AG20443 (cell line): ENCODE measurements around the gene SPTBN2.
"Not testable (repeated sequence)": the region's sequence is repeated elsewhere in the genome, so short reads cannot be mapped to it uniquely, and the experiment has no call there.

Experiments
- DNase-seq: peaks from one replicate; pipeline ENCODE4 v3.0.0; 2012; ENCODE audit warnings: low spot score, mixed read lengths

The SPTBN2 gene

DNA sequence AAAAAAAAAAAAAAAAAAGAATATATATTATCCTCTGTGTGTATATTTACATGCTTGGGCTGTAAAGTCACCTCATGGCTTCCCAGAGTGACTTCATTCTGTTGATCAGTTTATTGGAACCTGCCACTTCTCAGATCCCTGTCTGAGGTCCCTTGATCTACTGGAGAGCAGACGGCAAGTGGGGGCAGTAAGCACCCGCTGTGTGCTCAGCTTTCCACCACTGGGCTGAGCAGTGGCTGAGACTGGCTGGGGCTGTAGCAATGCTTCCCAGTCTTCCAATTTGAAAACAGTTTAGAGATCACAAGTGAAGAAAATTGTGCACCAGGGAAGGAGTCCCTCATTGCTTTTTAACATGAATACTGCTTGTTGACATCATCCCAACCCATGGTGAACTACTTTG, 44.4 kb downstream of the SPTBN2 start:
- no peak for DNase-seq

- no peak for DNase-seq
These were observed 45.1 kb downstream of the SPTBN2 start for GRCh38 chr11:66683877-66684276.

DNA sequence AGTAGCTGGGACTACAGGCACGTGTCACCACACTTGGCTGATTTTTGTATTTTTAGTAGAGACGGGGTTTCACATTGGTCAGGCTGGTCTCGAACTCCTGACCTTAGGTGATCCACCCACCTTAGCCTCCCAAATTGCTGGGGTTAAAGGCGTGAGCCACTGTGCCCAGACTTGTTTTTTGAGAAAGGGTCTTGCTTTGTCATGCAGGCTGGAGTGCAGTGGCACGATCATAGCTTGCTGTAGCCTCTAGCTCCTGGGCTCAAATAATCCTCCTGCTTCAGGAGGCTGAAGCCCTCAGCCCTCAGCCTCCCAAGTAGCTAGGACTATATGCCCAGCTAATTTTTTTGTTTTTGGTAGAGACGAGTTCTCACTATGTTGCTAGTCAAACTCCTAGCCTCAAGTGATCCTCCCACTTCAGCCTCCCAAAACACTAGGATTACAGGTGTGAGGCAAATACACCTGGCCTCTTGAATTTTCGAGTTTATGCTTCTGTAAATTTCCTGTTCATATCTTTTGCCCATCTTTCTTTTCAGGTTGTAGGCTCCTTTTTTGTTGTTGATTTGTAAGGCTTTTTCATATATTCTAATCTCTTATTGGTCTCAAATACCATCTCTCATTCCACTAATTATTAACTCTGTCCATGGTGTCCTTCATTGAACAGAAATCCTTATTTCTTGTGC, 47.9 kb downstream of the SPTBN2 start:
- no peak for DNase-seq

DNA sequence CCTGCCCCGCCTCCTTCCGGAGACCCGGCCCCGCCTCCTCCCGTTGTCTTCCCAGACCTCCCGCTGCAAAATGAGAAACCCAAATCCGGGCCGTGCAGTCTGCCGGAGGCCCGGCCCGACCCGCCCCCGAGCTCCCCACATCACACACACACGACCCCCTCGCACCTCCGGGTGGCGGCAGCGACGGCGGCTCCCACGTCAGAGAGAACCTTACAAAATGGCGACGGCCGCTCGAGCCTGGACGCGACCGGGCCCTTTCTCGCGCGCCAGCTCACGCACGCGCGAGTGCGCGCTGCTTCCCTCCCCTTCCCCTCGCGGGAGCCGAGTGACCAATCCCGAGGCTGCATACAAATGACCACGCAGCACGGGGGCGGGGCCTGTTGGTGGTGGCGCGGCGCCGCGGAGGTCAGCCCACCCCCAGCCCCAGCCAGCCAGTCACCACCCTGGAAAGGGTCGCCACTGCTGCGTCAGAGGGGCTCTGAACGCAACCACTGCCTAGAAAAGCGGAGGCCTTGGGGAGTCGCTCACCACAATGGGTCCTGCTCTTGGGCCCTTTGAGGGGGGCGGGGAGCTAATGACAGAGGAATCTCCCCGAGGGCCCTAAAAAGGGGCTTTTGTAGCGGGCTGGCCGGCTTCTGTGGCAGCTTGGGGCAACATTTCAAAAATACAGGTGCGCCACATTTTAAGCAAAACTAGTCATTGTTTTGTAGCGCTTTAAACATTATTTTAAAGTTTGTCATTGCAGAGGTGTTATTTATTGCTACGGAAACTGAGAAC, 51.2 kb downstream of the SPTBN2 start, which contains the start of gene RBM4B:
RBM4B (minus strand) TSS at position 289 of the 777 bp plus-strand sequence. CDS start 808 bp downstream, outside the sequence.
- peak; percentile 99 for DNase-seq

DNA sequence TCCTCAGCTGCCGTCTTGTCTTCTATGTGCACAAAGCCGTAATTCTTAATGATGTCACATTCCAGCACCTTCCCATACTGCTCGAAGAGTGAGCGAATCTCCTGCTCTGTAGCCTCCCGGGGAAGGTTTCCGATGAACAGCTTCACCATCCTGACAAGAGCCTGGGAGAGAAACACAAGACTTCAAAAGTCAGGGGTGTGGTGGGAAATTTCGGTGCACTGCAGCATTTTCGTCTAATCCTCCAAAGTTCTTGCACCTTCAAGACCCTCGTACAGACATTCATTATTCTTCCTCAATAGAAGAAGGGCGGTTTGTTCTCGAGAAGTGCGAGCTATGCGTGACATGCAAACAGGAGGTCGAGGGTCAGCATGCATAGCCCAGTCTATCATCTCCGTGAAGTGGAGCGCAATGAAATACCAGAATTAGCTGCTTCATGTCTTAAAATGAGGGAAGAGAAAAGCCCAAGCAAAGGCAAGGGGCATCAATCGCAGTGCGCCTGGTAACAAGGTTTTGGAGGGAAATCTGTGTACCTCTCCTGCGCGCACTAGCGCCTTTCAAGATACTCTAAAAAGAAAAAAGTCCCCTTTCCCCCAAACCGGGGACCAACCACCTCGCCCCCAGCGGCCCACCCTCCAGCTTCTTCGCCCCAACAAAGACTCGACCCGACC, 52.0 kb downstream of the SPTBN2 start:
- DNase-seq, result no peak

- DNase-seq, result no peak
These were observed 52.6 kb downstream of the SPTBN2 start for GRCh38 chr11:66676282-66676919.

GRCh38 chr11:66674964-66675602, 53.9 kb downstream of the SPTBN2 start:
- DNase-seq, result no peak

DNA sequence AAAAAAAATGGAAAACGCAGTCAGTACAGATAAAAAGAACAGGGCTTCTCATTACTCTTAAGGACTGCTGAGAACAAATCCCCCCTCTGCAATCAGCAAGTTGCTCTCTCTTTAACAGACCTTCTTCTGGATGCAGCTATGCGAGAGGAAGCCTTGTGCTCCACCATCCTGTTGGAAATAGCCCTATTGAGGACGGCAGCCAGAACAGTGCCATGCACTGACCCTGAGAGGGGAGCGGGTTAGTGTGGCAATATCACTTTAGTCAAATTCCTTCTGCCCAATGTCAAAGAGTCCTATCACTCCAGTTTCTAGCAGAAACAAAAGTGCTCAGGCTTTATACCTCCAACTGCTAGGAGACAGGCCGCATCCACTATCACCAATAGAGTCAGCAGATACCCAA, 58.2 kb downstream of the SPTBN2 start:
- no peak for DNase-seq

GRCh38 chr11:66665369-66665768, 63.6 kb downstream of the SPTBN2 start:
- no peak for DNase-seq

GRCh38 chr11:66663741-66664296, 65.2 kb downstream of the SPTBN2 start:
- DNase-seq, result no peak

- DNase-seq, result no peak
These were observed 69.3 kb downstream of the SPTBN2 start for GRCh38 chr11:66659763-66660162.

DNA sequence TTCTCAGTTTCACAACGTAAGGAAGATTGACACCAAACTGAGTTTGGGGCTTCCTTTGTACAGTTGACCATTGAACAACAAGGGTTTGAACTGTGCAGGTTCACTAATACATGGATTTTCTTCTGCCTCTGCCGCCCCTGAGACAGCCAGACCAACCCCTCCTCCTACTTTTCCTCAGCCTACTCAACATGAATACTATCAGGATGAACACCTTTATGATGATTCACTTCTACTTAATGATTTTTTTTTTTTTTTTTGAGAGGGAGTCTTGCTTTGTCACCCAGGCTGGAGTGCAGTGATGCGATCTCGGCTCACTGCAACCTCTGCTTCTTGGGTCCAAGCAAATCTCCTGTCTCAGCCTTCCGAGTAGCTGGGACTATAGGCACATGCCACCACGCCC, 75.9 kb downstream of the SPTBN2 start:
- no peak for DNase-seq

DNA sequence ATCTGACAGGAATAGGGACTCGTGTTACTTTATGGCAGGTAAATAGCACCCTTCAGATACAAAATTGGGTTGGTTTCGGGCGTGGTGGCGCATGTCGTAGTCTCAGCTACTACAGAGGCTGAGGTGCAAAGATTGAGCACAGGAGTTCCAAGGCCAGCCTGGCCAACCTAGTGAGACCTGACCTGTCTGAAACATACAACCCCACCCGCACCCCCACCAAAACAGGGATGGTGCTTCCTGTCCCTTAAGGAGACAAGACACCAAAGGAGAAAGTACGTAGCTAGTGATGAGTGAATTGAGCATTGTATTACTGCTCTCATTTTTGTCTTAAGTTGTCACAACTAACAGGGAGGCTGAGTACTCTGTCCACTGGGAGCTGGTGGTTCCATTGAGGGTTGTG, 76.4 kb downstream of the SPTBN2 start:
- DNase-seq, result no peak

DNA sequence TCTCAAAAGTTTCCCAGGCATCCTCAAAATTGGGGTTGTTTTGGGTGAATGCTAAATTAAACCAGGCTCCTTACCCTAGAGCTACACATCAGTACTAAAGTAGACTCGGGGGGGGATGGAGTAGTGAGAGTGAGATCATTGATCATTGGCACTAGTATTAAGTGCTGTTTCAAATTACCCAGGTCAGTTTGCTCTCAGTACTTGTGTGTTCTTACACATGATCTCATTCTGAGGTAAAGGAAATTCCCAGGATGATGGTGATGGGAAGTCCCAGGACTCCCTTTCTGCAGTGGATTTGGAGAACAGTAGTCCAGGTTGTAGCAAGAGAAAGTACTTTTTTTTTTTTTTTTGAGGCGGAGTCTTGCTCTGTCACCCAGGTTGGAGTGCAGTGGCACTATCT, 78.0 kb downstream of the SPTBN2 start:
- no peak for DNase-seq

DNA sequence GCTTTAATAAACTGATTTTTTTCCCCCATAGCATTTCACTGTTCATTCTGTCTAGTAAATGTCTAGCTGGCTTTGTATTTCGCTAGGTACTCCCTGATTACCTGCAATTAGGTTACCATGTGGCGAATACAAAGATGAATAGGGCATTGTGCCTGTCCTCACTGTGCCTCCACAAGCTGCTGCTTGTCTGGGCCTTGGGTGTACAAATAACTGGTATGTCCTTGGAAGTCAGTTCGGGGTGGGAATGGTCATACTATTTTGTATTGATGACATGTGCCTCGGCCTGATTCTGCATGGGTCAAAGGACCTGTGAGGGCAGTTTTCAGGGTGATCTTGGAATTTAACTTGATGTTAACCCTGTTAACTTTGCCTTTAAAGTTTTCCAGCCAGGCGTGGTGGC, 79.1 kb downstream of the SPTBN2 start:
- DNase-seq, result no peak

- no peak for DNase-seq
These were observed 82.2 kb downstream of the SPTBN2 start for GRCh38 chr11:66646828-66647227.

DNA sequence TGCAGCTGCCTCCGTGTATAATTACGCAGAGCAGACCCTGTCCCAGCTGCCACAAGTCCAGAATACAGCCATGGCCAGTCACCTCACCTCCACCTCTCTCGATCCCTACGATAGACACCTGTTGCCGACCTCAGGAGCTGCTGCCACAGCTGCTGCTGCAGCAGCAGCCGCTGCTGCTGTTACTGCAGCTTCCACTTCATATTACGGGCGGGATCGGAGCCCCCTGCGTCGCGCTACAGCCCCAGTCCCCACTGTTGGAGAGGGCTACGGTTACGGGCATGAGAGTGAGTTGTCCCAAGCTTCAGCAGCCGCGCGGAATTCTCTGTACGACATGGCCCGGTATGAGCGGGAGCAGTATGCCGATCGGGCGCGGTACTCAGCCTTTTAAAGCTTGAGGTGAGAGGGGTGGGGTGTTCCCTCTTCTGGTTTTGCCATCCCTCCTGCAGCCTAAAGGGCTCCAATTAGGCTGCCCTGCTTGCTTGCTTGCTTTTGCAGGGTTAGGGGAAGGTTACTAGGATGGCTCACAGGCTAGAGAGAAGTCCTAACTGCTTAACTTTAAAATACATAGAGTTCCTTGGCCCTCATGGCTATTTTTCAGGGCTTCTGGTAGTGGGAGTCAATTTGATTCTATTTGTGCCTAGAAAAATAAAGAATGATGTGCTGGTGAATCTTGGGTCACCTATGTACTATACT, 85.1 kb downstream of the SPTBN2 start:
- no peak for DNase-seq

DNA sequence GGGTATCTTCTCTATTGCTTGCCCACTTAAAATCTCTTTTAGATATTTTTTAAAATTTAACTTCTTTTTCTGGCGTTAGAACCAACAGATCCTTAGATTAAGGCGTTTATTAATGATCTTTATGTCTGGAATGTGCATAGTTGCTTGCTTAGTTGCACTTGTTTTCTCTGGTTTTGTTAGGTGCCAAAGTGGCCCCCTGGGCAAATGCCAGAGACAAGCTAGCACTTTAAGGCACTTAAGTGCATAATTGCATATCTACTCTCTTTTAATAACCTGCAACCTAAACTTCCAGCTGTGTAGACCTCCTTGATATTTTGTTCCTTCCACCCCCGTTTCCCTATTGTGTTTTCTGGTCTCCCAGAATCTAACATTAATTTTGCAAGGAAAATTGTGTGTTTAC, 87.2 kb downstream of the SPTBN2 start:
- no peak for DNase-seq

DNA sequence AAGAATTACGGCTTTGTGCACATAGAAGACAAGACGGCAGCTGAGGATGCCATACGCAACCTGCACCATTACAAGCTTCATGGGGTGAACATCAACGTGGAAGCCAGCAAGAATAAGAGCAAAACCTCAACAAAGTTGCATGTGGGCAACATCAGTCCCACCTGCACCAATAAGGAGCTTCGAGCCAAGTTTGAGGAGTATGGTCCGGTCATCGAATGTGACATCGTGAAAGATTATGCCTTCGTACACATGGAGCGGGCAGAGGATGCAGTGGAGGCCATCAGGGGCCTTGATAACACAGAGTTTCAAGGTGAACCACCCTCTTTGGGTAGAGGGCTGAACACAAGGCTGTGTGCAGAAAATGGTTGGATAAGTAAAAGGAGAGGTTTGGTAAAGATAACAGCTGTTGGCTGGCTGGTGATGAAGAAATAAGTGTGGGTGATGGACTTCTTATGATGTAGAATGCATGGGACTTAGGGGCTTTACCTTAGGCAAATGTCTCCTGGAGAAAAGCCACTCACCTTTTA, 89.1 kb downstream of the SPTBN2 start:
- not testable (repeated sequence) for DNase-seq

- DNase-seq, result peak; percentile 28
These were observed 89.8 kb downstream of the SPTBN2 start for GRCh38 chr11:66639066-66639813.
